ENCODE measurements around the gene SLC38A5. TPM values are rescaled to one million over a fixed set of nuclear protein-coding genes. Genes with fewer than 3 reads are reported as not detected.

SLC38A5 gene
- total RNA-seq, 3 donors from 2014 or later = 0.96 to 12.1 (median 3.8) TPM

- DNase-seq (ENCODE audit: low spot score in 2 of 2) = no peak
- intact Hi-C loops (cut with DNase I; ENCODE audit: low total_unique reads) = no loop called here
These were observed 34.2 kb upstream of the SLC38A5 start for GRCh38 chrX:48504261-48504660.

GRCh38 chrX:48498374-48498809, 28.3 kb upstream of the SLC38A5 start:
- TF ChIP-seq CTCF (IDR thresholded peaks at IDR 0.05) (no peak), POLR2AphosphoS5 (IDR thresholded peaks at IDR 0.05) (no peak), POLR2A (IDR thresholded peaks at IDR 0.05) (no peak)
- H3K27me3 ChIP-seq = peaks cover 0 to 43% of the 10 kb centered on the region in 2 donors
- no peak overlapping the region for H3K27ac ChIP-seq
- H3K9me3 ChIP-seq = no peaks in the 10 kb centered on the region
- H3K4me1 ChIP-seq = no peaks in the 10 kb centered on the region
- no peaks in the 10 kb centered on the region for H3K36me3 ChIP-seq
- DNase-seq (ENCODE audit: low spot score in 2 of 2) = no peak
- intact Hi-C loops (cut with DNase I; ENCODE audit: low total_unique reads) = no loop called here
- no peak overlapping the region for H3K4me3 ChIP-seq

More at GRCh38 chrX:48504261-48504660, 34.2 kb upstream of the SLC38A5 start:
- H3K9me3 ChIP-seq = no peaks in the 10 kb centered on the region
- no peak overlapping the region for H3K4me3 ChIP-seq
- H3K27me3 ChIP-seq = peaks cover 0 to 33% of the 10 kb centered on the region in 2 donors
- TF ChIP-seq CTCF (IDR thresholded peaks at IDR 0.05) = no peak
- TF ChIP-seq POLR2A (IDR thresholded peaks at IDR 0.05) = no peak
- TF ChIP-seq POLR2AphosphoS5 (IDR thresholded peaks at IDR 0.05) = no peak
- no peaks in the 10 kb centered on the region for H3K4me1 ChIP-seq
- no peak overlapping the region for H3K27ac ChIP-seq
- H3K36me3 ChIP-seq = no peaks in the 10 kb centered on the region

GRCh38 chrX:48497871-48498270, 27.8 kb upstream of the SLC38A5 start:
- Histone ChIP-seq H3K27ac (no peak overlapping the region), H3K36me3 (no peaks in the 10 kb centered on the region), H3K9me3 (no peaks in the 10 kb centered on the region), H3K4me1 (no peaks in the 10 kb centered on the region), H3K4me3 (no peak overlapping the region), H3K27me3 (peaks cover 0 to 41% of the 10 kb centered on the region in 2 donors)
- TF ChIP-seq POLR2AphosphoS5 (IDR thresholded peaks at IDR 0.05) (no peak), POLR2A (IDR thresholded peaks at IDR 0.05) (no peak), CTCF (IDR thresholded peaks at IDR 0.05) (no peak)
- intact Hi-C loops (cut with DNase I; ENCODE audit: low total_unique reads) = no loop called here
- no peak for DNase-seq (ENCODE audit: low spot score in 2 of 2)

DNA sequence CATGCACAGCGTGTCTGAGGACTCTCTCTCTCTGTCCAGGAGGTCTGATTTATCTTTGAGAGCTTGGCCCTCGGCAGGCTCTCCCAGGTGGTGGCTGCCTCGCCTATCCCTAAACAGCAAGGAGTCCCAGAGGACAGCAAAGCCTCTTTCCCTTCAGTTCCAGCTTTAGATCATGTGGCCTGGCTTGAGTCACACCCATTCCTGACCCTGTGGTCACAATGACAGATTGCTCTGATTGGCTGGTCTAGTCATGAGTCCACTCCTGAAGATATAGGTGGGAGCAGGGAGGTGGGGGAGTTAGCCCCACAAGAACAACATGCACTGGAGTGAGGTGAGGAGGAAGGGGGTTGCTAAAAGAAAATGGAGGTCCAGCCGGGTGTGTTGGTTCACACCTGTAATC, 26.6 kb upstream of the SLC38A5 start:
- intact Hi-C loops (cut with DNase I; ENCODE audit: low total_unique reads) = no loop called here
- H3K36me3 ChIP-seq = no peaks in the 10 kb centered on the region
- H3K4me3 ChIP-seq = no peak overlapping the region
- no peak for DNase-seq (ENCODE audit: low spot score in 2 of 2)
- peaks cover 0 to 32% of the 10 kb centered on the region in 2 donors for H3K27me3 ChIP-seq
- no peaks in the 10 kb centered on the region for H3K4me1 ChIP-seq
- no peaks in the 10 kb centered on the region for H3K9me3 ChIP-seq
- no peak overlapping the region for H3K27ac ChIP-seq
- no peak for TF ChIP-seq CTCF (IDR thresholded peaks at IDR 0.05)
- no peak for TF ChIP-seq POLR2A (IDR thresholded peaks at IDR 0.05)
- TF ChIP-seq POLR2AphosphoS5 (IDR thresholded peaks at IDR 0.05) = no peak

GRCh38 chrX:48493890-48494364, 23.9 kb upstream of the SLC38A5 start:
- Histone ChIP-seq H3K36me3 (no peaks in the 10 kb centered on the region), H3K27me3 (peaks cover 0 to 33% of the 10 kb centered on the region in 2 donors), H3K4me1 (no peaks in the 10 kb centered on the region), H3K4me3 (no peak overlapping the region), H3K9me3 (peaks cover 0 to 11% of the 10 kb centered on the region in 2 donors), H3K27ac (no peak overlapping the region)
- DNase-seq (ENCODE audit: low spot score in 2 of 2) = no peak
- intact Hi-C loops (cut with DNase I; ENCODE audit: low total_unique reads) = no loop called here
- TF ChIP-seq CTCF (IDR thresholded peaks at IDR 0.05) = peak in 1 of 3 donors; percentile 19
- TF ChIP-seq POLR2A (IDR thresholded peaks at IDR 0.05) = no peak
